ENCODE measurements around the gene GSE1. TPM values are rescaled to one million over a fixed set of nuclear protein-coding genes. Genes with fewer than 3 reads are reported as not detected.

The GSE1 gene
- total and polyA plus RNA-seq, 2 experiments from 2014 or later, result 32.4 to 135 TPM

GRCh38 chr16:85589688-85590505, 23.2 kb upstream of the GSE1 start:
- H2AFZ ChIP-seq, result no peak overlapping the region
- no peak overlapping the region for H3K4me3 ChIP-seq
- peaks cover 21% of the 10 kb centered on the region; the same call in 1 of the 2 replicates for H3F3A ChIP-seq (replicated peaks; ENCODE audit: low read depth)
- H3K4me1 Mint-ChIP-seq, result peaks cover 55% of the 10 kb centered on the region
- TF ChIP-seq, protein P1, sequence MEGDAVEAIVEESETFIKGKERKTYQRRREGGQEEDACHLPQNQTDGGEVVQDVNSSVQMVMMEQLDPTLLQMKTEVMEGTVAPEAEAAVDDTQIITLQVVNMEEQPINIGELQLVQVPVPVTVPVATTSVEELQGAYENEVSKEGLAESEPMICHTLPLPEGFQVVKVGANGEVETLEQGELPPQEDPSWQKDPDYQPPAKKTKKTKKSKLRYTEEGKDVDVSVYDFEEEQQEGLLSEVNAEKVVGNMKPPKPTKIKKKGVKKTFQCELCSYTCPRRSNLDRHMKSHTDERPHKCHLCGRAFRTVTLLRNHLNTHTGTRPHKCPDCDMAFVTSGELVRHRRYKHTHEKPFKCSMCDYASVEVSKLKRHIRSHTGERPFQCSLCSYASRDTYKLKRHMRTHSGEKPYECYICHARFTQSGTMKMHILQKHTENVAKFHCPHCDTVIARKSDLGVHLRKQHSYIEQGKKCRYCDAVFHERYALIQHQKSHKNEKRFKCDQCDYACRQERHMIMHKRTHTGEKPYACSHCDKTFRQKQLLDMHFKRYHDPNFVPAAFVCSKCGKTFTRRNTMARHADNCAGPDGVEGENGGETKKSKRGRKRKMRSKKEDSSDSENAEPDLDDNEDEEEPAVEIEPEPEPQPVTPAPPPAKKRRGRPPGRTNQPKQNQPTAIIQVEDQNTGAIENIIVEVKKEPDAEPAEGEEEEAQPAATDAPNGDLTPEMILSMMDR (conservative IDR thresholded peaks at IDR 0.05; ENCODE audit: low read depth in 2 of 2), result no peak
- TF ChIP-seq EZH2 (IDR thresholded peaks at IDR 0.05; ENCODE audit: low read depth, unreplicated experiment) (no peak), ZNF462 (CRISPR knock-in tag; IDR thresholded peaks at IDR 0.05) (no peak), NANOG (IDR thresholded peaks at IDR 0.05; ENCODE audit: borderline replicate concordance) (no peak), ZNF331 (CRISPR knock-in tag; IDR thresholded peaks at IDR 0.05; ENCODE audit: low read depth) (no peak), POLR2AphosphoS5 (IDR thresholded peaks at IDR 0.05; ENCODE audit: low read depth) (no peak), STAT1 (IDR thresholded peaks at IDR 0.05; ENCODE audit: unreplicated experiment) (no peak), CREB1 (CRISPR knock-in tag; IDR thresholded peaks at IDR 0.05; ENCODE audit: low read depth) (no peak), JUNB (IDR thresholded peaks at IDR 0.05; ENCODE audit: unreplicated experiment) (no peak), ZNF114 (CRISPR knock-in tag; IDR thresholded peaks at IDR 0.05) (no peak), EZH2phosphoT487 (IDR thresholded peaks at IDR 0.05; ENCODE audit: unreplicated experiment) (no peak)
- TF ChIP-seq, protein P2, sequence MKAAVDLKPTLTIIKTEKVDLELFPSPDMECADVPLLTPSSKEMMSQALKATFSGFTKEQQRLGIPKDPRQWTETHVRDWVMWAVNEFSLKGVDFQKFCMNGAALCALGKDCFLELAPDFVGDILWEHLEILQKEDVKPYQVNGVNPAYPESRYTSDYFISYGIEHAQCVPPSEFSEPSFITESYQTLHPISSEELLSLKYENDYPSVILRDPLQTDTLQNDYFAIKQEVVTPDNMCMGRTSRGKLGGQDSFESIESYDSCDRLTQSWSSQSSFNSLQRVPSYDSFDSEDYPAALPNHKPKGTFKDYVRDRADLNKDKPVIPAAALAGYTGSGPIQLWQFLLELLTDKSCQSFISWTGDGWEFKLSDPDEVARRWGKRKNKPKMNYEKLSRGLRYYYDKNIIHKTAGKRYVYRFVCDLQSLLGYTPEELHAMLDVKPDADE (IDR thresholded peaks at IDR 0.05), result no peak
- TF ChIP-seq, protein P3, sequence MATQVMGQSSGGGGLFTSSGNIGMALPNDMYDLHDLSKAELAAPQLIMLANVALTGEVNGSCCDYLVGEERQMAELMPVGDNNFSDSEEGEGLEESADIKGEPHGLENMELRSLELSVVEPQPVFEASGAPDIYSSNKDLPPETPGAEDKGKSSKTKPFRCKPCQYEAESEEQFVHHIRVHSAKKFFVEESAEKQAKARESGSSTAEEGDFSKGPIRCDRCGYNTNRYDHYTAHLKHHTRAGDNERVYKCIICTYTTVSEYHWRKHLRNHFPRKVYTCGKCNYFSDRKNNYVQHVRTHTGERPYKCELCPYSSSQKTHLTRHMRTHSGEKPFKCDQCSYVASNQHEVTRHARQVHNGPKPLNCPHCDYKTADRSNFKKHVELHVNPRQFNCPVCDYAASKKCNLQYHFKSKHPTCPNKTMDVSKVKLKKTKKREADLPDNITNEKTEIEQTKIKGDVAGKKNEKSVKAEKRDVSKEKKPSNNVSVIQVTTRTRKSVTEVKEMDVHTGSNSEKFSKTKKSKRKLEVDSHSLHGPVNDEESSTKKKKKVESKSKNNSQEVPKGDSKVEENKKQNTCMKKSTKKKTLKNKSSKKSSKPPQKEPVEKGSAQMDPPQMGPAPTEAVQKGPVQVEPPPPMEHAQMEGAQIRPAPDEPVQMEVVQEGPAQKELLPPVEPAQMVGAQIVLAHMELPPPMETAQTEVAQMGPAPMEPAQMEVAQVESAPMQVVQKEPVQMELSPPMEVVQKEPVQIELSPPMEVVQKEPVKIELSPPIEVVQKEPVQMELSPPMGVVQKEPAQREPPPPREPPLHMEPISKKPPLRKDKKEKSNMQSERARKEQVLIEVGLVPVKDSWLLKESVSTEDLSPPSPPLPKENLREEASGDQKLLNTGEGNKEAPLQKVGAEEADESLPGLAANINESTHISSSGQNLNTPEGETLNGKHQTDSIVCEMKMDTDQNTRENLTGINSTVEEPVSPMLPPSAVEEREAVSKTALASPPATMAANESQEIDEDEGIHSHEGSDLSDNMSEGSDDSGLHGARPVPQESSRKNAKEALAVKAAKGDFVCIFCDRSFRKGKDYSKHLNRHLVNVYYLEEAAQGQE (IDR thresholded peaks at IDR 0.05; ENCODE audit: unreplicated experiment), result no peak
- peaks cover 6% of the 10 kb centered on the region; the same call in 1 of the 2 replicates for H3K9me2 ChIP-seq (ENCODE audit: insufficient read depth)
- H3K36me3 ChIP-seq (ENCODE audit: insufficient read depth), result no peaks in the 10 kb centered on the region
- no peaks in the 10 kb centered on the region for H3K9me3 Mint-ChIP-seq
- H3K27ac ChIP-seq (ENCODE audit: low read depth), result no peak overlapping the region
- peaks cover 40% of the 10 kb centered on the region for H3K79me2 ChIP-seq (replicated peaks; ENCODE audit: insufficient read depth)
- peaks cover 51% of the 10 kb centered on the region for H3K4me1 ChIP-seq (ENCODE audit: insufficient read depth)
- no peaks in the 10 kb centered on the region for H3K36me3 Mint-ChIP-seq (ENCODE audit: low read depth)
- no peaks in the 10 kb centered on the region for H4K20me1 ChIP-seq (replicated peaks; ENCODE audit: insufficient read depth)
- no peaks in the 10 kb centered on the region for H3K27me3 ChIP-seq (ENCODE audit: insufficient read depth)
- H3K27me3 Mint-ChIP-seq (ENCODE audit: insufficient read depth, low read depth, poor library complexity), result peaks cover 18% of the 10 kb centered on the region
- ATAC-seq (no peak), DNase-seq (ENCODE audit: low spot score) (no peak)
- H3K27ac Mint-ChIP-seq, result no peak overlapping the region
- no peak overlapping the region for H3K4me2 ChIP-seq
- no peak overlapping the region for H3K4me3 Mint-ChIP-seq
